CD4-positive, alpha-beta T cell treated with Interleukin-17A for 4 hours (primary cell): Measurements from ENCODE around the gene TUBB6.

Experiments
- DNase-seq: peaks from one replicate; pipeline ENCODE4 v3.0.0-alpha.2; 2020; ENCODE audit warnings: mixed read lengths

TUBB6 gene

DNA sequence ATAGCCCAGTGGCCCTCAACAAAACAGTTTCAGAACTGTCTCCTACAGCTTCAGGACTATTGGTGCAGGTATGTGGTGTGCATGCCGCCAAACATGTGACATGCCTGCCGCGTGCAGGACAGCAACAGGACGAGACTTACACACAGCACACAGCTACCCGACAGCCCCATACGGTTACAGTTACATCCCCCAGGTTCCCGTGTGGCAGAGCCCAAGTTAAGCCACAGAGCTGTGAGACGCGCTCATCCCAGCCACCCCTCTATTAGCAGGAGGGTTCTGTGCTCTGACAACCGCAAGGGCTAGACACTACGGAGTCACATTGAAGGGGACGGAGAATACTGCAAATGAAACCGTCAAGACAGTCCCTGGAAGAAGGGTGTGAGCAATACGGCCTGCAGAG is 16.4 kb upstream of the TUBB6 start:
- DNase-seq, result no peak

DNA sequence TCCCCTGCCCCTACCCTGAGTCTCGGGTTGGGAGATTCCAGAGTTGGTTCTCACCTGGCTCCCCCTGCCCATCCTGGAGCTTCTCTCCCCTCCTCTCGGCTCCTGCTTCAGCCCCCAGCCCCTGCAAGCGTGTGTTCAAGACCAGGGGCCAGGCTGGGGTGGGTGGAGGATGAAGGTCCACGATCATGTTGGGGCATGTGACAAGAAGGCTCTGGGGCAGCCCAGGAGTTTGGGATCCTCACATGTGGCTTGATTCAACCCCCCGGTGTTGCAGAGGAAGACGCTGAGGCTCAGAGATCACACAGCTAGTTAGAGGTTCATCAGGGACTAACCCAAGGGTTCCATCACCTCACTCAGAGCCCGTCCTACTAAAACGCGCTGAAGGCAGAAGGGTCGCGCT is 14.2 kb upstream of the TUBB6 start:
- no peak for DNase-seq

DNA sequence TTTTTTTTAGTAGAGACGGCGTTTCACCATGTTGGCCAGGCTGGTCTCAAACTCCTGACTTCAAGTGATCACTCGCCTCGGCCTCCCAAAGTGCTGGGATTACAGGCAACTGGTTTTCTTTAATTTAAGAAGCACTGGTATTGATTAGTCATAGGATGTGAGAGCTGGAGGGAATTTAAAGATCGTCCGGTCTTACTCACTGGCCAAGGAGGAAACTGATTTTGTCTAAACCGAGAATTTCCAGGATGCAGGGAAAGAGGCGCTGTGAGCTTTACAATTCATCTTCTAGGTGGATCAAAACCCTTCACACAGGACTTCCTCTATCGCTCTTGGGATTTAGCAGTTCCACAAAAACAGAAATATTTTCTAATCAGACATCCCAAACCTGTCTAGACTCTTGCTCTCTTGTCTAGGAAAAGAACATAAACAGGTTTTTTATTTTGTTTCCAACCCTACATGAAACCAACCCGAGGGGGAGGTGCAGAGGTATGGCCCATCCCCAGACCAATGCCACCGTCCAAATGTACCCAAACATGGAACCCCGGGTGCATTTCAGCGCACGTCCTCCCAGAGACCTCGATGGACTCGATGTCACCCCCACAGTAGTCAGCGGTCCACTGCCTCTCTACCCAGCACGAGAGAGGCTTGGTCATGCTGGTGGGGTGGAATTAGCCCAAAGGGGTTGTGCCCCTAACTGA is 12.5 kb upstream of the TUBB6 start:
- no peak for DNase-seq

DNA sequence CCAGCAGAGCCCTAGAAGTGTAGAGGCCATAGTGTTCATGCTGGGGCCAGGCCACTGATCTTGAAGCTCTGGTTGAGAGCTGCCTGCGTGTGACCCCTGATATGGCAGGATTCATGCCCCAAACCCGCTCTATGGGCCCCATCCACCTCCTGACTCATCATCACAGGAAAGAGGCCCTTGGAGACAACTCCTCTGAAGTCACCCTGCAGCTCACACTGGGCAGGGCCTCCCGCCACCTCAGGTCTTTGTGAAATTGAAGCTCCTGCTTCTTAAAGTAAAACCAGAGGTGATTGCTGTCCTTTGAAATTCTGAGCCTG is 12.0 kb upstream of the TUBB6 start:
- DNase-seq, result no peak

DNA sequence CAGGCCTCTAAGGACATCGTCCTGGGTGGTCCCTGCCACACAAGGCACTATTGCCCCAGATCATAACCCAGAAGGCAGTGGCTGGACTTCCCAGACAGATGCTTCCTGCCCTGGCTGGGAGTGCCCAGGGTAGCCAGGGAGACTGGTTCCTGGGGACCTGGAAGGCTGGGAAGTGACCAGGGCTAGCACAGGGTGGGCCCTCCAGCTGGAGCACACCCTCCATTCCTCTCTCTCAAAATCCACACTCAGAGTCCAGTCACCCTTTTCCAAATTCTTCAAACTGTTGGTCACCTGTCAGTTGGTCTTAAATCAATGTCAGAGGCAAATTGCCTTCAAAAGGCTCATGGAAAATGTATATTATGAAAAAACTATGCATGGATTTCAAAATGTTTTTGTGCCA is 11.6 kb upstream of the TUBB6 start:
- DNase-seq, result no peak

- no peak for DNase-seq
Measured at GRCh38 chr18:12299862-12300261, 8.2 kb upstream of the TUBB6 start.

DNA sequence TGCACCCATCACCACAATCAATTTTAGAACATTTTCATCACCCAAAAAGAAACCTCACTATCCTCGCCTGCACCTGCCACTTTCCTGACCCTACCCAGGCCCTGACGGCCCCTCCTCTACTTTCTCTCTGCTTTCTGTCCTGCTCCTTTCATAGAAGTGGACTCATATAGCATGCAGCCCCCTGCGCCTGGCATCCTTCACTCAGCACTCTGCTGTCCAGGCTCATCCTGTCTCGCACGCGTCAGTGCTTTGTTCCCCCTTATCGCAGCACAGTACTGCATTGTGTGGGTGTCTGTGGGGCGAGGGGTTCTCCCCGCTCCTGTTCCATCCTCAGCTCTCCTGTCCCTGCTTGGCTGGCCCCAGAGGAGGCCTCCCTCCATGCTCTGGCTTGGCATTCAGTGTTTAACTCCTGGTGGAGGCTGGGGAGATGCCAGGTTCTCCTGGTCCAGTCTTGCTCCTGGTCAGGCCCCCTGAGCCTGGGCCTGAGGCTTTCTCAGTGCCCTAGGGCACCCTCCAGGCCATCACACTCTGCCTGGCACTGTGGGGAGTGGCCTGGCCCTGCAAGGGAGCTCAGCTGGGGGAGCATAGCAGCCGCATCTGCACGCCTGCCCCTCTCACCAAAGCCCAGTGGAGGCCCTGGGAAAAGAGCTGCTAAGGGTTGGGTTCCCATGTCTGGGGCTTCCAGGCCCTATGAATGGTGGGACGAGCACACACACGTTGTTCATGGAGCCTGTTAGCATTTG is 6.6 kb upstream of the TUBB6 start:
- no peak for DNase-seq

DNA sequence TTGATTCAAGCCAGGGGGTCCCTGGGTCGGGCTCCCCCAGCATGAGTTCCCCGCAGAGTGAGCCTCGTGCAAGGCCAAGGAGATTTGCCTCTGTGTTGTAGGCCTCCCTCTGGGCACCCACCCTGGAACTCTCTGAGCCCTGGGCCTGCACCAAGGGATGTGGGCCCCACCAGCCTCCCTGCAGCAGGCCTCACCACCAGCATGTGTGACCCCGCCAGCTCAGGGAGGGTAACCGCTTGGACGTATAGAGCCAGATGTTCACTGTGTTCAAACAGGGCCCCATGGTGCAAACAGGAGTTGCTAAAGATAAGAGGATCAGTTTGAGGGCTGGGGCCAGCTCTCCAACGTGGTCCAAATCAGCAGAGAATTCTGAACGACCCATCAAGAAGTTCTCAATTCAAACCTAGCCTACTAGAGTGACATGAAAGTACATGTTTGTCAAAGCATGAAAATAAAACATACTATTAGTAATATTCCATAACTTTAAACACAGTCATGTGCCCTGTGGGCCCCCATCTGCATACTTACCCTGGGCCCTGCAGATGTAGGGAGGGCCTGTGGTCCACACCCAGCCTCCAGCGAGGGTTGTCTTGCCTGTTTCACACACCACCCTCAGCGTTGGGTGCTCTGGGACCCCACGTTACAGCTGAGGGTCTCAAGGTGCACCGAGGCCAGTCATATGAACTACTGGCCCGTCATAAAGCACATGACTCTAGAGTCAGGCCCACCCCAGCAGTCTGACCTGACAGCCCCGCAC is 5.5 kb upstream of the TUBB6 start:
- DNase-seq, result no peak

GRCh38 chr18:12304351-12305210 is 3.5 kb upstream of the TUBB6 start:
- DNase-seq, result no peak

- no peak for DNase-seq
Measured at GRCh38 chr18:12305211-12305610, 2.8 kb upstream of the TUBB6 start.

DNA sequence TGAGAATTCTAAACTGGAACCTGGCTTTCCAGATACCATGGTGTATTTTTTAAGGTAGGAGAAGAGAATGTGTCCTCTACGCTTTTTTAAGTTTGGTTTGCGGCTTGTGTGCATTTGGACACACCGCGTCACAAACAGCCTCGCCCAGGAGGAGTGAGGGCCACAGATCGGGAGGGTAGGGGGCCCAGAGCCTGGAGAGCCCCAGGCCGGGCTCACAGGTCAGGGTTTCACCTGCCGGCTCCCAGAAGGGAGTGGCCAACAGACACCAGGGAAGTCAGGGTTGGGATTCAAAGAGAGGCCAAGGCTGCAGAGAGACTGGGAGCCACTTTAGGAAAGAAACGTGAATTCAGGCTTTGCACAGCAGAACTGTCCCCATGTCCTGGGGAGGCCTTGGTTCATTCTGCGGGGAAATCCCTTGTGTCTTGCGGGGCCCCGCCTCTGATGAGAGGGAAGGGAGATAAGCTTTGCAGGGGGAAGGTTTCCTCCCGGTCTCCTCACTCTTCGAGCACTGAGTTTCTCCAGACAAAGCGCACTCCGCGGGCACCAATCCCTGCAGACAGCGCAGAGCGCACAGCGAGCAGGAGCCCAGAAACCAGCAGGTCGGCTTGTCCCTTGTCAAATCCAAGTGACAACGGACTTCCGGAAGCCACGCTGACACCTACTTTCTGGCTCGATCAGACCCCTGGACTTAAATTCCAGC is 2.0 kb upstream of the TUBB6 start:
- DNase-seq, result no peak

DNA sequence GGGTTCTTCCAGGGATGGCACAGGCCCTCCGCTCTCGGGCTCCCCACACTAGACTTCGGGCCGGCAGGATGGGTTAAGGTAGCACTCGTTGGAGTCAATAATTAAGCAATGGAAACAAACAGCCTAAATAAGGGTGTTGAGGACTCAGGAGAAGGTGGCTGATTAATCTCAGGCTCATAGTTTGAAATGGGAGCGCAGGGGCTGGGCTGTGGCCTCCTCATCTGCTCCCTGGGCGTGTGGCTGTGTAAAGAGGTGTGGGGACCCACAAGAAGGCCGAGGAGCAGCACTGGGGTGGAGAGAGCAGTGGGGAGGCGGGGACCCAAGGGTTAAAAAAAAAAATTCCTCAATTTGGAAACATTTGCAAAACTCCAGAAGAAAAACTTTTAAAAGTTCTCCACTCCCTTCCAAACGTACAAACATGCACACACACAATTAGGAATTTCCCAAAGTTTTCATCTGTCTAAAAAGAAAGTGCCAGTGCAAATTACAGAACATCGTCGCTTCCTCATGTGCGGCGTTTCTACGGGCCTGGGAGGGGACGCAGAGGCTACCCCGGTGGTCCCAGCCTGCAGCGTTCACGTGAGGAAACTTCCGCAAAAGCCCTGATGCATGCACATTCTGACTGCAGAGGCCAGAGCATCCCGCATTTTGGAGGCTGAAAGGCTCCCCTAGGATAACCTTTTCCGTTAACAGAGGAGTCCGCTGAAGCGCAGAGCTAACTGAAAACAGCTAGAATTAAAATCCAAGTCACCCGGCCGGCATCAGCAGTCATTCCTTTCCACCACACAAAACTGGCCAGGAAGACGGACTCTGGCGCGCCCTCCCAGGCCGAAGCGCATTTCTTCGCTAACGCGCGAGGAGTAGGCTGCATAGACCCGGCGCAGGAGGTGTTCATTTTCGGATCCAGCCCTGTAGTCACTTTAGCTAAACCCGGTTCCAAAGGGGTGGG is 1.0 kb upstream of the TUBB6 start:
- no peak for DNase-seq

- DNase-seq, result no peak
Measured at GRCh38 chr18:12308386-12309100, 502 bp downstream of the TUBB6 start.

- no peak for DNase-seq
Measured at GRCh38 chr18:12309683-12310198, 1.7 kb downstream of the TUBB6 start.

GRCh38 chr18:12310762-12311161 is 2.7 kb downstream of the TUBB6 start:
- no peak for DNase-seq

DNA sequence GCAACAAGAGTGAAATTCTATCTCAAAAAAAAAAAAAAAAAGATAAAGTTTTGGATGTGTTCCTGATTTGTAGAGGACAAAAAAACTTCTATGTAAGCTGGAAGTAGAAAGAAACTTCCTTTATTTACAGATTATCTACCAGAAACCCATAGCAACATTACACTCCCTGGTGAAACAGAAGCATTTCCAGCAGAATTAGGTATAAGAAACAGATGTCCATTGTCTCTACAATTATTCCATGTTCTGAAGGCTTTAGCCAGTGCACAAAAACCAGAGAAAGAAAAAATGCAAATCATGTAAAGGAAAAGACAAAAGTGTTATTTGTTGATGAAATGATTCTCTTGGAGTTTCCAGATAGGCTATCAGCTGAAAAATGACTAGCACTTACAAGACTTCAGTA is 4.9 kb downstream of the TUBB6 start:
- no peak for DNase-seq

DNA sequence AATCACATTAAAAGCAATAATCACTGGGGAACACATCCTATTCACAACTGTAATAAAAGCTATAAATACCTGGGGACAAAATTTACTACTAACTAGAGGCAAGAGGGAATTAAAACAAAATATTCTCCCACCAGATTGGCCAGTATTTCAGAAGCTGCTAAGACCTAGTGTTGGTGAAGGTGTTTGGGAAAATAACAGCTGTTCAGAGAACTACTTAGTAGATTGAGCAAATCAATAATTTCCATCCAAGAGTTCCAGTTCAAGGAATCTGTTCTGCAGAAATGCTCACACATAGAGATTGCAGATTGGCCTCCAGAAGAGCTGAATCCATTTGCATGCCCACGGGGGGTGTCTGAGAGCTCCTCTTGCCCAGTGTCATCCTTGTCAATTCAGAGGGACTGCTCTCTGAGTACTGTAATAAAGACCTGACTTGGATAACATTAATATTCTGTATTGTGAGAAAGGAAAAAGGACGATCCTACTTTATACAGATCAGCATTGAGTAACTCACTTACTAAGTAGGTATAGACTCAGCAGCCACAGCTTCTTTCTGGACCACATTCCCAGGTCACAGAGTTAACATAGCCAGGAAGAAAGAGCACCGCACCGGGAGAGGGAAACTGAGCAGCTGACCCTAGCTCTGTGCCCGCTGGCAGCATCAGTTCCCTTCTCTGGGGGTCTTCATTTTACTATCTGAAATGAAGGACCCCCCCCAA is 5.6 kb downstream of the TUBB6 start:
- DNase-seq, result no peak

DNA sequence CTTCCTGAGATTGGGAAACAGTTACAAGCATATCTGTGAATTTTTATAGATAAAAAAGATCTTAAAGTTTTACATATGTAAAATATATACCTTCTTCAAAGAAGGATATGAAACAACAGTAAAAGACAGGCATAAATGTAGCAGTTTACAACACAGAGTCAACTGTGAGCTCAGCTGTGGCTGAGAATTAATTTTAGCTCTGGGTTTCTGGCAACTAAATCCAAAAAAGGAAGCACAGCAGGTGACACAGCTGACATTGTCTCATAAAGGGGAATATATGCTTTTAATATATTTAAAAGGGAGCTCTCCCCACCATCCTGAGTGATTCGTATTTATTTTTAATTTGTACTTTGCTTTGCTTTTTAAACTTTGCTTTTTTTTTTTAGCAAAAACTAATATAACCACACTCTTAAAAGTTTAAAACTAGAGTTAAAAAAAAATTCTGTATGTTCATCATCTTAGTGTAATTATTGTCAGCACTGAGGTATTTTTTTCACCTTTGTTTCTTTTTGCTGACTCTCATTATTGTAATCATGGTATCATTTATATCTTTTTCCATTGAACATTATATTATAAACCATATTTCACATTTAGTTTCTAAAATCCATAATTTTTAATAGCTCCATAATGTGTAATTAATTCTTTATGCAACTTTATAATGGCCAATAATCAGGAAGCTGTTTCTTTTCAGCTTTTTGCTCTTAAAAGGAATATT is 6.7 kb downstream of the TUBB6 start:
- no peak for DNase-seq

GRCh38 chr18:12315490-12315889 is 7.4 kb downstream of the TUBB6 start:
- DNase-seq, result no peak
